Ramos (cell line): ENCODE measurements around the gene CREB5.

Experiments used
- in situ Hi-C: fragments of 300-500 bp; cut with MboI; formaldehyde crosslinking; loops from one replicate; pipeline ENCODE4 v1.14.3; 2022; ENCODE audit warnings: low sequenced_read_pairs; ENCODE audit not compliant: unreplicated experiment

Gene CREB5

DNA sequence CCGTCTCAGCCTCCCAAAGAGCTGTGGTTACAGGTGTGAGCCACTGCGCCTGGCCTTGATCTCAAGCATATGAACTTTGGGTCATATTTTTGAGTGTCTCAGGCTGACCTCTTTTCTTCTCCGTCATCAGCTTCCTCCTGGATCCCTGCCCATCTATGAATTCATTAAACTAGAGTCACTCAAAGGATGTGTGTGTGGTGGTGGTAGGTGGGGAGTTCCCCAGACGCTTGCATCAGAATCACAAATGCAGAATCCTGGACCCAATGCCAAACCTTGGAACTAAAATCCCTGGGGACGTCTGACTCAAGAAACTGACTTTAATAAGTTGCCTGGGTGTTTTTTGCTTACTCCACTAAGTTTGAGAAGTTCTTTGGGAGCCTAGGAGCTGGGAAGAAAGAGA lies 6.7 kb upstream of the CREB5 start:
- in situ Hi-C loops, result no loop called here

DNA sequence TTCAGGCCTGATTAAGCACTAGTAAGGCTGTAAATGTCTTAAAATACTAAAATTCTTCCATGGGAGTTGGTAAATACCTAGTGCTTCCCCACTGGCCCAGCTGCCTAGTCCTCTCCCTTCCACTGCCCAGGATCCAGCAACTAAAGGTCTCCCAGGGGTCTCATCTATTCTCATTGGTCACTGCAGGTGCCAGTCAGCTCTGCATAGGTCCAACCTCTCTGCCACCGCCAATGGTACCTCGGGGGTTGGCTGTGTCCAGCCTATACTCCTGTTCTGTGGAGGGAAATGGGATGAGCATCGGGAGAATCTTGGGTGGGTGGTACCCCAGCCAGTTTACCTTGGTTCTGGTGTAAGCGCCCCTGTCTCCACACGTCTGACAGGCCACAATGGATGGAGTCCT lies 6.1 kb upstream of the CREB5 start:
- in situ Hi-C loops, result no loop called here

- in situ Hi-C loops, result no loop called here
Observed at GRCh38 chr7:28407651-28408050, 4.7 kb upstream of the CREB5 start.

GRCh38 chr7:28408105-28408959 lies 4.0 kb upstream of the CREB5 start:
- in situ Hi-C loops, result no loop called here

DNA sequence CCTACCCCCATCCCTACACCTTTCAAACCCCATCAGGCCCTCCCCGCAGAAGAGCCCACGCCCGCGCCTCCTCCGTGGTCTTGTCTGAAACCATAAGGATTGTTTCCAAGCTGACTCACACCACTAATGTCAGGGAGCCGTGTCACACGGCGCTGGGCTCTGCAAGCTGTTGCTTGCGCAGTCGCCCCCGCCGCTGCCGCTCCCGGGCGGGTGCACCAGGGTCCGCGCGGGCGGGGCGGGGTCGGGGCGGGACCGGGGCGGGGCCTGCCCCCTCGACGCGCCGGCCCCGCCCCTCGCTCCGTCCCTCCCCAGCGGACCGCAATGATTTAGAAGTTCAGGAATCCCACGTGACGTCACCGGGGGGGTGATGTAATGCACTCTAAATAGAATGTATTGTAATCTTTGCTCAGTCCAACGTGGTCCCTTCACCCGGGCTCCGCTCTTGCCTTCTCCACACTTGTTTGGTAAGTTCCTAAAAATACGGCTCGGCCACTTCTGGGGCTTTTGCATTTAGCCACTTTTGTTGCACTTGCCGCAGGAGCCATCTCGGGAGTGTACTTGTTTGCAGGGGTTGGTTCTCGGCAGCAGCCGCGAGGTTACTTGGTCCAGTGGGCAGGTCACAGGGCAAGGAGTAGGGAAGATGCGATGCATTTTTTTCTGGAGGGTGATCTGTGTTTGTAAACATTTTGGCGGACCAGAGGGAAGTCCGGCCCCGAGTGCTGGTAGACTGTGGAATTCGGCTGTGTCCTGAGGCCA lies 3.2 kb upstream of the CREB5 start:
- in situ Hi-C loops, result no loop called here

DNA sequence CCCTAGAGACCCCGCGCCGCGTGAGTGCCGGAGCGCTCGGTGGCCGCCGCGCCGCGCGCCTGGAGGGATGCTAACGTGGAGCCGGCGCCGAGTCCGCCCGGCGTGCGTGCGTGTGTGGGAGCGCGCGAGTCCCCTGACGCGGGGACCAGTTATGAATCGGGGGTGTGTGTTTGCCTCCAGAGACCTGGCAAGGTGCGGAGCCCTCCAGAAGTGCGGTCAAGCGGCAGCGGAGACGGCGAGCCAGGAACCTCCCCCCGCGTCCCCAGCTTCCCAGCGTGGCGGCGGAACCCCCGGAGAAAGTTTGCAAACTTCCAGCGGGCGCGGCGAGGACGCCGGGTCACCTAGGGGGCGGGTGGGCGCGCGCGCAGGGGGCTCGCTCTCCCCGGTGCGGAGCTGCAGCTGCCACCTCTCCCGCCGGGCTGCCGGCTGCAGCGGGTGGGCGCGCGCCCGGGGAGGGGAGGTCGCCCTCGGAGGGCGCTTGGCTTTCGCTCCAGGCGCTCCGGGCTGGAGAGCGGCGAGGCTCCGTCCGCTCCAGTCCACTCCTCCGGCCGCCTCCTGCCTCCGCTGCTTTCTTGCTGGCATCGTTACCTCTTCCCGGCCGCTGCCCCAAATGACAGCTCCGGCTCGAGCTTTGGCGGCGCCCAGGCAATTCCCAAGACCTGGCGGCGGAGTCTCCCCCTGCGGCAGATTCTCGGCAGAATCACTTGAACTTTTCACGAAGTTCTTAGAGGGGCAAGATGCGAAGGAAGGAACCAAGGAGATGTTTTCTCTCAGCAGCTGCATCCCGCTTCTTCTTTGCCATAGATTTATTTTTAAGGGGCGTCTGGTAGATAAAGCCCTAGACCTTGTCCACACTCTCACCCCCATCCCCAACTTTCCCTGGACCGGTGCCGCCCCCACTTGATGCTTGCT lies 2.3 kb upstream of the CREB5 start:
- in situ Hi-C loops, result no loop called here

GRCh38 chr7:28410628-28411531 lies 1.4 kb upstream of the CREB5 start:
- in situ Hi-C loops, result no loop called here

DNA sequence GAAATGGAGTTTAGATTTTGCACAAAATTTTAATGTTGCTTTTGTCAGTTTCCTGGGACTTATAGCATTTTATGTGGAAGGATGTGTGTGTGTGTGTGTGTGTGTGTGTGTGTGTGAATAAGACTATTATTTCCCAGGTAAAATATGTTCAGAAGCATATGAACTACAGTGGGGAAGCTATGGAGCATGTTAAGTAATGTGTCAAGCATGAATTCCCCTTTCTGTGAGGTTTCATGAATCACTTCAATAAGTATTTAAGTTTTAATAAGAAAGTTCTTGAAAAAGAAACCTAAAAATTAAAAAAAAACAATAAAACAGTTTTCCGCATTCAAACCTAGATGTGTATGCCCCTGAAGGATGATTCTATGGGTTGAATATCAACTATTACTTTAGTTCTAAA lies 693 bp downstream of the CREB5 start:
- in situ Hi-C loops, result no loop called here

DNA sequence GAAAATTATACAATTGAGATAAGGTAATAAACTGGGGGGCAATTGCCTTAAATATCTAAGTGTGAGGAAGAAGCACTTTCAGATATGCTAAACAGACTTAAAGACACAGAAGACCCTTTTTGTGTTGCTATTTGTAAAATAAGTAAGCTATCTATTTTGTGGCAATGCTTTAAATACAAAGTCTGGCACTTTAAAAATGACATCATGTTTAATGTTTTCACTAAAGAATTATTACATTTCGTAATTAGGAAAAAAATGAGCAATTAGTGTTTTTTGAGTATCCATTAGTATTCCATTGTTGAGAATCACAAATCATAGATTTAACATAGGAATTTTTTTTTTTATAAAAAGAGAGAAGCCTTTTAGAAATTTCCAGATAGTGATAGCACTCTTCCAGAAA lies 2.1 kb downstream of the CREB5 start:
- in situ Hi-C loops, result no loop called here

DNA sequence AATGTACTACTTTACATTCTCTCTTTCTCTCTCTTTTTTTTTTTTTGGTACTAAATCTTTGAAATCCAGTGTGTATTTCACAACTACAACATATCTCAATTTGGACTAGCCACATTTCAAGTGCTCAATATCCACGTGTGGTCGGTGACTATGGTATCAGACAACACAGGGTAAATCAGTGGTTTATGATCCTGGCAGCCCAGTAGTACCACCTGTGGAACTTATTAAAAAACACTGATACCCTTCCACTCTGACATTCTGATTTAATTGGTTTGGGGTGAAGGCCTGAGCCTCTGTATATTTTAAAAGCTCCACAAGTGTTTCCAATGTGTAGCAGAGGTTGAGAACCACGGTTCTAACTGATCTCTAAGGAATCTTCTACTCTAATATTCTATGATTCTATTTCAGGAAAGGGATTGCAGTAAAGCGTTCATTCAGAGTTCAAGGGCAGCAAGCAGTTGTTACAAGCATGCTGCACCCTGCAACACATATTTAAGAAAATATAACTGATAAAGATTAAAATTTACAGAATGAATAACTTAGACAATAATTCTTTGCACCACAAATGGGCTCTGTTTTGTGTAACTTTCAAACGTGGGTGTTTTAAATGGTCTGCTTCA lies 5.1 kb downstream of the CREB5 start:
- in situ Hi-C loops, result no loop called here

- in situ Hi-C loops, result no loop called here
Observed at GRCh38 chr7:28418311-28418710, 6.0 kb downstream of the CREB5 start.

- in situ Hi-C loops, result no loop called here
Observed at GRCh38 chr7:28418966-28419365, 6.6 kb downstream of the CREB5 start.

DNA sequence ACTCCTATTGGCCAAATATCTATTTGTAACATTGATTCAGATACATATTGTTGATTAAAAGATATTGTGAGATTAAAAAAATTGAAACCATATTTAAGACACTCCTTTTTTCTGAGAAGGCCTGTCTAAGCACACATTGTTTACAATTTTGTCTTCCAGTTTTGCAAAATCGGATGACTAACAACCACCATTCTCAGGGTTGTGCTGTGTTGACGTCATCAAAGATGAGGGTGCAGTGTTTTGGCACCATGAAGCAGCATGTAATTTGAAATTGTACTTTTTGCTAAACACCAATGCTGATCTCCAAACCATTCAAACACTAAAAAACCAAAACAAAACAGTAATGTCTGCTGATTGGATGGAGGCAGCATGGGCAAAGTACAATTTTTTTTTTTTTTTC lies 7.4 kb downstream of the CREB5 start:
- in situ Hi-C loops, result no loop called here

DNA sequence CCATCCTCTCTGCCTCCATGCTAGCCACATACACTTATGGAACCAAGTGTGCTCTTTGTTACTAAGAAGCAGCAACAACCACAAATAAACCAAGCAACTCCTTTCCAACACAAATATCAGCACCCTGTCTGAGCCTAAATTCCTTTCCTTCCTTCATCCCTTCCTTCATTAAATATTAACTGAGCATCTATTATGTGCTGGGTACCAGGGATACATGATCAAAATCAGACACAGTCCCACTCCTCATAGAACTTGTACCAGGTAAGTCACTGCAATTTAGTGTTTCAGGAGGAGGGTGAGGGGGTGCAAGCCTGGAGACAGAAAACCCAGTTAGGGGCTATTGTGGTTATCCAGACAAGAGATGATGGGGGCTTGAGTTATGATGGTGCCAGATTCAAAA lies 10.8 kb downstream of the CREB5 start:
- in situ Hi-C loops, result no loop called here

- in situ Hi-C loops, result no loop called here
Observed at GRCh38 chr7:28423918-28424514, 11.7 kb downstream of the CREB5 start.

GRCh38 chr7:28425496-28425895 lies 13.2 kb downstream of the CREB5 start:
- in situ Hi-C loops, result no loop called here

DNA sequence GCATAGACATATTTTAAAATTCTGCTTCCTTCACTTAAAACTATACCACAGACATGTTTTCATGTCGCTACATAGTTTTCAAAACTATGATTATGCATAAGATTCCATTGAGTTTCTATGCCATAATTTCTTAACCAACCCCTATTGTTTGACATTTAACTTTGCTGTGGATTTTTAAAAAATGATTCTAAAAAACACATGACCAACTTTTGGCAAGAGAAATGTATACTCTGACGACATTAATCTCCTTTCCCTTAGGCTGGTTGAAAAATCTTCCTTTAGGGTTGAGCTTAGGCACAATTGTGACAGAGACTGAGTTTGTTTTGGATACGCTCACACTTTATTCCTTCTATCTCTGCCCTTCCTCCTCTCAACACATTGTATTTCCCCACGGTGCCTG lies 14.9 kb downstream of the CREB5 start:
- in situ Hi-C loops, result no loop called here

DNA sequence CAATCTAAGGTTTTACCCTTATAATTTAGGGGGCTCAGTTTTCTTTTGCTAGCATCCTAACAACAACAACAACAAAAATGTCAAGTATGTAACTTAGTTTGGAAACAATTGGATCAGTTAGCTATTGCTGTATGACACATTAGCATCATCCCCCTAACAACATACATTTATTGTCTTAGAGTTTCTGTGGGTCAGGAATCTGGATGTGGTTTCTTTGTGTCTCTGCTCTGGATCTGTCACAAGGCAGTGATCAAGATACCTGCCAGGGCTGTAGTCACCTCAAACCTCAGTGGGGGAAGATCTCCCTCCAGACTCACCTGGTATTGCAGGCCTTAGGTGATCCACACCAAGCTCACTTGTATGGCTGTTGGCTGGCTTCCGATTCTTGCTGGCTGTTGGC lies 18.3 kb downstream of the CREB5 start:
- in situ Hi-C loops, result no loop called here

GRCh38 chr7:28432105-28432504 lies 19.8 kb downstream of the CREB5 start:
- in situ Hi-C loops, result no loop called here
